Left lobe of liver (tissue), 2 donors: ENCODE results near the gene HSPB8. TPM values are rescaled to one million over a fixed set of nuclear protein-coding genes. Genes with fewer than 3 reads are reported as not detected.
"Not testable (repeated sequence)": the region's sequence is repeated elsewhere in the genome, so short reads cannot be mapped to it uniquely, and the experiment has no call there.

ENCODE experiments used
- ATAC-seq: fragments of 200-7000 bp; cut with Tn5 transposase; one replicate; pipeline ENCODE4 v1.9.1; 2020; ENCODE audit warnings: mild to moderate bottlenecking, moderate library complexity
- DNase-seq: peaks from one replicate; pipeline ENCODE4 v3.0.0-alpha.2; 2020; ENCODE audit warnings: low spot score
- total RNA-seq: library from RNA; stranded (reverse); gene quantifications from one replicate; pipeline ENCODE4 v1.2.1, GENCODE V29; 2021
- donor health status: DM: no; HTN: no; CAD: no; lungs with moderate emphysema.
- donor health status: DM: no; HTN: yes; CAD: no.

HSPB8 gene
- total RNA-seq, 1 donor from 2014 or later: 0.96 TPM

GRCh38 chr12:119204671-119205285, 26.0 kb downstream of the HSPB8 start:
- no peak for ATAC-seq
- DNase-seq: no peak

GRCh38 chr12:119206348-119207062, 27.8 kb downstream of the HSPB8 start:
- no peak for ATAC-seq
- no peak for DNase-seq

GRCh38 chr12:119207063-119207560, 28.4 kb downstream of the HSPB8 start:
- no peak for ATAC-seq
- DNase-seq: no peak

- no peak for DNase-seq
- ATAC-seq: peak; percentile 19
These were observed 29.9 kb downstream of the HSPB8 start for GRCh38 chr12:119208626-119209061.

- ATAC-seq (no peak), DNase-seq (no peak)
These were observed 33.2 kb downstream of the HSPB8 start for GRCh38 chr12:119211884-119212283.

- ATAC-seq: no peak
- no peak for DNase-seq
These were observed 37.4 kb downstream of the HSPB8 start for GRCh38 chr12:119216084-119216483.

- not testable (repeated sequence) for DNase-seq, ATAC-seq
These were observed 40.1 kb downstream of the HSPB8 start for GRCh38 chr12:119218875-119219274.

- no peak for ATAC-seq
- no peak for DNase-seq
These were observed 43.7 kb downstream of the HSPB8 start for GRCh38 chr12:119222222-119222951.

GRCh38 chr12:119225454-119225853, 46.7 kb downstream of the HSPB8 start:
- DNase-seq: no peak

GRCh38 chr12:119227292-119227691, 48.6 kb downstream of the HSPB8 start:
- no peak for DNase-seq
- ATAC-seq: no peak

More at GRCh38 chr12:119225454-119225853, 46.7 kb downstream of the HSPB8 start:
- no peak for ATAC-seq

GRCh38 chr12:119229205-119229604, 50.5 kb downstream of the HSPB8 start:
- ATAC-seq (no peak), DNase-seq (no peak)

- DNase-seq: no peak
- peak; percentile 74 for ATAC-seq
These were observed 51.1 kb downstream of the HSPB8 start for GRCh38 chr12:119229837-119230236.

- DNase-seq (no peak), ATAC-seq (no peak)
These were observed 52.1 kb downstream of the HSPB8 start for GRCh38 chr12:119230807-119231206.

GRCh38 chr12:119231774-119232173, 53.0 kb downstream of the HSPB8 start:
- no peak for ATAC-seq
- no peak for DNase-seq

- DNase-seq: no peak
These were observed 56.5 kb downstream of the HSPB8 start for GRCh38 chr12:119235197-119235751.

GRCh38 chr12:119236372-119236771, 57.6 kb downstream of the HSPB8 start:
- ATAC-seq: no peak
- no peak for DNase-seq

More at GRCh38 chr12:119235197-119235751, 56.5 kb downstream of the HSPB8 start:
- ATAC-seq: no peak

- DNase-seq: no peak
- ATAC-seq: no peak
These were observed 60.3 kb downstream of the HSPB8 start for GRCh38 chr12:119239040-119239439.

GRCh38 chr12:119241049-119241448, 62.3 kb downstream of the HSPB8 start:
- DNase-seq (no peak), ATAC-seq (no peak)

- DNase-seq: no peak
These were observed 62.9 kb downstream of the HSPB8 start for GRCh38 chr12:119241580-119242169.

More at GRCh38 chr12:119241580-119242169, 62.9 kb downstream of the HSPB8 start:
- ATAC-seq: no peak
